Thyroid gland (tissue), 4 donors: ENCODE data around the gene SEMA5A.

Source experiments
- CTCF ChIP-seq, 6 experiments: fragments of 200-600 bp in 3 of 6; fragments of 450-650 bp in 3 of 6; sonication (generic) in 3 of 6; IDR thresholded peaks; one replicate each; pipeline ENCODE4 v1.5.1; 2016 to 2019; ENCODE audit warnings: antibody characterized with exemption in 6 of 6, mild to moderate bottlenecking in 2 of 6, inconsistent platforms in 1 of 6, moderate library complexity in 1 of 6
- POLR2A ChIP-seq, 2 donors: fragments of 450-650 bp; IDR thresholded peaks; one replicate each; pipeline ENCODE4 v1.6.1; 2017; ENCODE audit warnings: antibody characterized with exemption in 2 of 2, mild to moderate bottlenecking in 2 of 2, moderate library complexity in 1 of 2

GRCh38 chr5:9562141-9562540, 16.3 kb upstream of the SEMA5A start:
- no peak for TF ChIP-seq CTCF (IDR thresholded peaks at IDR 0.05)
- no peak for TF ChIP-seq POLR2A (IDR thresholded peaks at IDR 0.05)
